Activated CD4-positive, alpha-beta T cell treated with anti-CD3 and anti-CD28 coated beads, Interleukin-2, amount 10 ng/mL, durations not matched to agents 24 days and 14 days (primary cell): ENCODE measurements around the gene RGP1. TPM values are rescaled to one million over a fixed set of nuclear protein-coding genes. Genes with fewer than 3 reads are reported as not detected.

Experiments
- DNase-seq: peaks from one replicate; pipeline ENCODE4 v3.0.0; 2022
- H3K27ac Mint-ChIP-seq: one replicate; pipeline ENCODE4 v1.8.0; 2022; ENCODE audit warnings: mild to moderate bottlenecking, mixed read lengths
- H3K27me3 Mint-ChIP-seq: one replicate; pipeline ENCODE4 v1.8.0; 2022; ENCODE audit warnings: mixed read lengths
- H3K36me3 Mint-ChIP-seq: one replicate; pipeline ENCODE4 v1.8.0; 2022; ENCODE audit warnings: low read depth, mild to moderate bottlenecking, mixed read lengths
- H3K4me1 Mint-ChIP-seq: one replicate; pipeline ENCODE4 v1.8.0; 2021; ENCODE audit warnings: mixed read lengths
- H3K4me3 Mint-ChIP-seq: one replicate; pipeline ENCODE4 v1.8.0; 2022; ENCODE audit warnings: mild to moderate bottlenecking, moderate library complexity, mixed read lengths
- H3K9me3 Mint-ChIP-seq: one replicate; pipeline ENCODE4 v1.8.0; 2021; ENCODE audit warnings: mixed read lengths
- intact Hi-C: fragments of 100-400 bp; cut with micrococcal nuclease; formaldehyde crosslinking; loops from one replicate; pipeline ENCODE4 v1.15.1; 2023
- total RNA-seq: library from RNA; stranded (reverse); gene quantifications from 2 replicates; pipeline ENCODE4 v1.2.3, GENCODE V29; 2022

RGP1 gene, protein sequence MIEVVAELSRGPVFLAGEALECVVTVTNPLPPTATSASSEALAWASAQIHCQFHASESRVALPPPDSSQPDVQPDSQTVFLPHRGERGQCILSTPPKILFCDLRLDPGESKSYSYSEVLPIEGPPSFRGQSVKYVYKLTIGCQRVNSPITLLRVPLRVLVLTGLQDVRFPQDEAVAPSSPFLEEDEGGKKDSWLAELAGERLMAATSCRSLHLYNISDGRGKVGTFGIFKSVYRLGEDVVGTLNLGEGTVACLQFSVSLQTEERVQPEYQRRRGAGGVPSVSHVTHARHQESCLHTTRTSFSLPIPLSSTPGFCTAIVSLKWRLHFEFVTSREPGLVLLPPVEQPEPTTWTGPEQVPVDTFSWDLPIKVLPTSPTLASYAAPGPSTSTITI
- total RNA-seq = 16.3 and 16.7 TPM in 2 replicates

- peak within 1 kb of the TSS; percentile 87 for H3K27ac Mint-ChIP-seq
- peak; percentile 93 for DNase-seq
- peaks cover 47% of the 10 kb centered on the region for H3K4me1 Mint-ChIP-seq
- H3K36me3 Mint-ChIP-seq = peaks cover 44% of the 10 kb centered on the region
- intact Hi-C loops = loop anchor here (1.0 to 5.0 kb wide), 2 partner anchors 17 to 147 kb away; partner anchors contain the start of genes CREB3 and TLN1
- H3K27me3 Mint-ChIP-seq = no peaks in the 10 kb centered on the region
- H3K4me3 Mint-ChIP-seq = peak within 1 kb of the TSS; percentile 94
- H3K9me3 Mint-ChIP-seq = no peaks in the 10 kb centered on the region
These were observed at the start of gene RGP1, which contains the start of gene GBA2 for GRCh38 chr9:35748858-35749514. Gene RGP1, plus strand, starts transcription at chr9:35749287. Its CDS starts 469 bp downstream, at chr9:35749756. Gene GBA2, minus strand, starts transcription at chr9:35749228. Its CDS starts 524 bp downstream, at chr9:35748704.

- no peak overlapping the region for H3K4me3 Mint-ChIP-seq
- peaks cover 2% of the 10 kb centered on the region for H3K4me1 Mint-ChIP-seq
- DNase-seq = no peak
- no peak overlapping the region for H3K27ac Mint-ChIP-seq
- H3K27me3 Mint-ChIP-seq = no peaks in the 10 kb centered on the region
- intact Hi-C loops = no loop called here
- no peaks in the 10 kb centered on the region for H3K9me3 Mint-ChIP-seq
- peaks cover 45% of the 10 kb centered on the region for H3K36me3 Mint-ChIP-seq
These were observed 49.1 kb upstream of the RGP1 start for GRCh38 chr9:35700031-35700430.

GRCh38 chr9:35700942-35701341, 48.1 kb upstream of the RGP1 start:
- peaks cover 50% of the 10 kb centered on the region for H3K36me3 Mint-ChIP-seq
- H3K27ac Mint-ChIP-seq = no peak overlapping the region
- no peaks in the 10 kb centered on the region for H3K9me3 Mint-ChIP-seq
- intact Hi-C loops = no loop called here
- no peaks in the 10 kb centered on the region for H3K27me3 Mint-ChIP-seq
- no peak for DNase-seq
- peaks cover 2% of the 10 kb centered on the region for H3K4me1 Mint-ChIP-seq
- no peak overlapping the region for H3K4me3 Mint-ChIP-seq

- Mint-ChIP-seq H3K4me3 (no peak overlapping the region), H3K27me3 (no peaks in the 10 kb centered on the region), H3K27ac (no peak overlapping the region), H3K4me1 (no peaks in the 10 kb centered on the region), H3K36me3 (peaks cover 53% of the 10 kb centered on the region), H3K9me3 (no peaks in the 10 kb centered on the region)
- intact Hi-C loops = no loop called here
- DNase-seq = no peak
These were observed 46.4 kb upstream of the RGP1 start for GRCh38 chr9:35702696-35703095.

DNA sequence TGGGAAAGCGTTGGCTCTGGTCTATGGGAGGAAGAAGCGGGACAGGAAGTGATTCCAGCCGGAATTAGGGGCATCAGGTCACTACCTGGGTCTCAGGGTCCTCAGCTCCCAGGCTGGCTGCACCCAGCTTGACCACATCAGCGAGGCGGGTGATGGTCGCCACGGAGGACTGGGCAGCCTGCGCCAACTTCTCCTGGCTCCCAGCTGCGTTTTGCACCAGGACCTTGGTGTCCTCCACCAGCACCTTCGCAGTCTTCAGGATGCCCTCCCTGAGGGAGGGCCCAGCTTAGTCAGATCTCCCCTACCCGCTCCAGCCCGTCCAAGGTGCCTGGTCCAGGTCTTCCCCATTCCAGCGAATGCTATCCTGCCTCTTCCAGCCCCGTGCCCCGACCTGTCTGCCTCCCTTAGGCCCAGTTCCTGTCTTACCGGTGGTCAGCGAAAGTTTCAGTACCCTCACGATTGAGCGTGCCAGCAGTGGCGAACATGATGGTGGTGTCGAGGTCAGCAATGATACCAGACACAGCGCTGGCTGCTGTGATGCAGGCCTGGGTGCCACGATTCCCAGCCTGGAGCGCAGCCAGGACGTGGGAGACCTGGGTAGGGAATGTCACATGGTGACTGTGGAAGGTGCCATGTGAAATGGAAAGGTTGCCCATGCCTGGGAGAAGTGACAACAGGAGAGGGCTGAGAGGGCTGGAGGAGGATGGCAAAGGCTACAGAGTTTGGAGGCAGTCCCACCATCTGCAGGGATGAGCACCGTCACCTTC, 45.0 kb upstream of the RGP1 start:
- Mint-ChIP-seq H3K4me1 (no peaks in the 10 kb centered on the region), H3K4me3 (no peak overlapping the region), H3K36me3 (peaks cover 58% of the 10 kb centered on the region), H3K9me3 (no peaks in the 10 kb centered on the region), H3K27me3 (no peaks in the 10 kb centered on the region), H3K27ac (no peak overlapping the region)
- DNase-seq = no peak
- intact Hi-C loops = no loop called here

DNA sequence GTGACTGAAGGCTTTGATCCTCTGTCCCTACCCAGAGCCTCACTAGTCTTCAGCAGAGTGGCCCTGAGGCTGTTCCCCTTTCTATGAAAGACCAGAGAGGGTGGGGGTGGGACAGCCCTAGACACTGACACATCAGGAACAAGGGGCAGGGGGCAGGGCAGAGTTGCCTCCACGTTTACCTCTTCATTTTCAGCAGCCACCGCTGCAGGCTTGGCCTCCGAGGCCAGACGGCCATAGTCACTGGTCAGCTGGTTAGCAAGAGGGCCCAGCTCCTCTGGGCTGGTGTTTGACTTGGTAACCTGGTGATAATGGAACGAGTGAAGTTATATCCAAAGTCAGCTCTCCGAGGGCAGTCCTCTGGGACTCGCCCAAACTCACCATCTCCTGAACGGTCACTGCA, 43.7 kb upstream of the RGP1 start:
- H3K36me3 Mint-ChIP-seq = peaks cover 64% of the 10 kb centered on the region
- no peak for DNase-seq
- no peaks in the 10 kb centered on the region for H3K4me1 Mint-ChIP-seq
- H3K4me3 Mint-ChIP-seq = no peak overlapping the region
- no peaks in the 10 kb centered on the region for H3K27me3 Mint-ChIP-seq
- H3K27ac Mint-ChIP-seq = no peak overlapping the region
- H3K9me3 Mint-ChIP-seq = no peaks in the 10 kb centered on the region
- intact Hi-C loops = no loop called here

DNA sequence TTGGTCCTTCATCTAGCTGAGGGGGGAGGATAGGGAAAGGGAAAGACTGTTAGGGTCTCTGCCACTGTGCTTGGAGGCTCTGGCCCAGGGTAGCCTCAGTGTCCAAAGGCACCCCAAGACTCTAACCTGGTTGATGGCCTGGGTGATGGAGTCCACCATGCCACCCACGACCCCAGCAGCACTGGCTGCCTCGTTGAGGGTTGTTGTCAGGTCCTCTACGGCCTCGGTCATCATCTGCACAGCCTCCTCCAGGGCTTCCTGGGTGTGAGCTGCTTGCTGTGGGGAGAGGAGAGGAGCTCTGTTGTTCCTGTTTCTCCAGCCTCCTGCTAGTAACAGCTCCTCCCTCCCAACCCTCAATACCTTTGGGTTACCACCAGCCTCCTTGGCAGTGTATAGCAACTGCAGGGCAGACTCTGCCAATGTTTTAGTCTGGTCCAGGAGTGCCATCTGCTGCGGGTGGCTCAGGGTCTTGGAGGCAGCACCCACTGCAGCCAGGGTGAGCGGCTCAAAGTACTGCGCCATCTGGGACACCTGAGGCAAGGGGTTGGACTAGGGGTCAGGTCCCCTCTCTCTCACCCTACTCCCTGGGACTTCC, 43.2 kb upstream of the RGP1 start:
- no peaks in the 10 kb centered on the region for H3K4me1 Mint-ChIP-seq
- H3K9me3 Mint-ChIP-seq = no peaks in the 10 kb centered on the region
- no peak overlapping the region for H3K4me3 Mint-ChIP-seq
- no peaks in the 10 kb centered on the region for H3K27me3 Mint-ChIP-seq
- intact Hi-C loops = no loop called here
- no peak overlapping the region for H3K27ac Mint-ChIP-seq
- no peak for DNase-seq
- peaks cover 69% of the 10 kb centered on the region for H3K36me3 Mint-ChIP-seq

- intact Hi-C loops = no loop called here
- Mint-ChIP-seq H3K9me3 (no peaks in the 10 kb centered on the region), H3K27me3 (no peaks in the 10 kb centered on the region), H3K4me3 (no peak overlapping the region), H3K4me1 (peaks cover 1% of the 10 kb centered on the region), H3K27ac (no peak overlapping the region), H3K36me3 (peaks cover 79% of the 10 kb centered on the region)
- DNase-seq = no peak
These were observed 42.1 kb upstream of the RGP1 start for GRCh38 chr9:35706951-35707350.

DNA sequence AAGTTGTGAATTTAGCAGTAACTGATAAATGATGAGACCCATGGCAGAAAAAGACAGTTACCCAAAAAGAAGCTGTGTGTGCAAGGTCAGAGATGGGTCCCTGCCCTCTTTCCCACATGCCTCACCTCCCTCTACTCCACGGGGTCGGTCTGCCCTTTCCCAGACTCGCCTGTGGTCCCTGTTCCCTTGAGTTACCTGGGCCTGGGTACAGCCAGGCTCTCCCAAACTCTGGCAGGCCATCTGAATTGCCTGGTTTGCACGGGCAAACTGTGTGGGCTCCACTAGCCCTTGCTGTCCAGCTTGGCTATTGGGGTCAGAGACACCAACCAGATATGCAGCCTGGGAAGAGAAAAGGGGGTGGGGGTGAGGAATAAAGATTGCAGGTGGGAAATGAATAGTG, 40.9 kb upstream of the RGP1 start:
- Mint-ChIP-seq H3K9me3 (no peaks in the 10 kb centered on the region), H3K36me3 (peaks cover 82% of the 10 kb centered on the region), H3K27me3 (no peaks in the 10 kb centered on the region), H3K4me1 (peaks cover 4% of the 10 kb centered on the region), H3K4me3 (no peak overlapping the region), H3K27ac (no peak overlapping the region)
- intact Hi-C loops = no loop called here
- no peak for DNase-seq

GRCh38 chr9:35710818-35711500, 38.1 kb upstream of the RGP1 start:
- Mint-ChIP-seq H3K27ac (no peak overlapping the region), H3K36me3 (peaks cover 87% of the 10 kb centered on the region), H3K4me1 (peaks cover 4% of the 10 kb centered on the region), H3K4me3 (no peak overlapping the region), H3K27me3 (no peaks in the 10 kb centered on the region), H3K9me3 (no peaks in the 10 kb centered on the region)
- DNase-seq = no peak
- intact Hi-C loops = no loop called here

GRCh38 chr9:35711501-35712428, 37.3 kb upstream of the RGP1 start:
- H3K27ac Mint-ChIP-seq = peak overlapping the region; percentile 23
- H3K36me3 Mint-ChIP-seq = peaks cover 86% of the 10 kb centered on the region
- intact Hi-C loops = no loop called here
- H3K4me3 Mint-ChIP-seq = no peak overlapping the region
- H3K9me3 Mint-ChIP-seq = no peaks in the 10 kb centered on the region
- no peaks in the 10 kb centered on the region for H3K27me3 Mint-ChIP-seq
- DNase-seq = no peak
- peaks cover 4% of the 10 kb centered on the region for H3K4me1 Mint-ChIP-seq

- no peaks in the 10 kb centered on the region for H3K27me3 Mint-ChIP-seq
- no peaks in the 10 kb centered on the region for H3K9me3 Mint-ChIP-seq
- peaks cover 4% of the 10 kb centered on the region for H3K4me1 Mint-ChIP-seq
- DNase-seq = no peak
- intact Hi-C loops = no loop called here
- no peak overlapping the region for H3K27ac Mint-ChIP-seq
- no peak overlapping the region for H3K4me3 Mint-ChIP-seq
- H3K36me3 Mint-ChIP-seq = peaks cover 83% of the 10 kb centered on the region
These were observed 36.2 kb upstream of the RGP1 start for GRCh38 chr9:35712762-35713400.
